Thymus (tissue), 11 donors: ENCODE data around the gene ADK. TPM values are rescaled to one million over a fixed set of nuclear protein-coding genes. Genes with fewer than 3 reads are reported as not detected.
"Not testable (repeated sequence)": the region's sequence is repeated elsewhere in the genome, so short reads cannot be mapped to it uniquely, and the experiment has no call there.

Source experiments
- DNase-seq, 9 donors: peaks; one replicate each; pipeline ENCODE4 v3.0.0-alpha.2; 2013; ENCODE audit warnings: low spot score in 9 of 9, low read depth in 6 of 9, missing footprints in 1 of 9
- H3K27ac ChIP-seq, 2 donors: one replicate each; pipeline ENCODE4 v1.5.1; 2013; ENCODE audit warnings: control low read depth in 1 of 2, low read depth in 1 of 2, low read length in 1 of 2, mild to moderate bottlenecking in 1 of 2, moderate library complexity in 1 of 2
- H3K27me3 ChIP-seq, 2 donors: one replicate each; pipeline ENCODE4 v1.5.1; 2013; ENCODE audit warnings: low read length in 1 of 2; ENCODE audit not compliant: control insufficient read depth in 2 of 2, insufficient read depth in 1 of 2
- H3K36me3 ChIP-seq, 2 donors: one replicate each; pipeline ENCODE4 v1.5.1; 2013; ENCODE audit warnings: low read length in 1 of 2, mild to moderate bottlenecking in 1 of 2, moderate library complexity in 1 of 2; ENCODE audit not compliant: control insufficient read depth in 2 of 2, insufficient read depth in 2 of 2
- H3K4me1 ChIP-seq, 2 donors: one replicate each; pipeline ENCODE4 v1.5.1; 2013; ENCODE audit warnings: low read length in 2 of 2; ENCODE audit not compliant: control insufficient read depth in 2 of 2, insufficient read depth in 2 of 2
- H3K4me3 ChIP-seq, 2 donors: one replicate each; pipeline ENCODE4 v1.5.1; 2013; ENCODE audit warnings: low read length in 2 of 2, control low read depth in 1 of 2, mild to moderate bottlenecking in 1 of 2
- H3K9me3 ChIP-seq, 2 donors: one replicate each; pipeline ENCODE4 v1.5.1; 2013; ENCODE audit warnings: low read length in 1 of 2, mild to moderate bottlenecking in 1 of 2; ENCODE audit not compliant: control insufficient read depth in 2 of 2, insufficient read depth in 1 of 2
- WGBS: extraction: QIAGEN DNeasy Blood & Tissue Kit; methylation state at CpG from one replicate; pipeline ENCODE4 v1.1.7; 2013; 5-methylcytosine and 5-hydroxymethylcytosine counted together
- polyA plus RNA-seq: library from polyadenylated mRNA; stranded (reverse); fragments of 200-250 nt; gene quantifications from one replicate; pipeline ENCODE4 v1.2.3, GENCODE V29; 2013
- total RNA-seq: library from RNA; stranded (reverse); fragments of 120-200 nt; gene quantifications from one replicate; pipeline ENCODE4 v1.2.4, GENCODE V29; 2013
- donor health status: healthy.

Gene ADK
- total and polyA plus RNA-seq, 2 donors, result 32.0 to 33.2 TPM

- no peaks in the 10 kb centered on the region for H3K36me3 ChIP-seq
- 100% methylated on average over 1 of the region's 1 CpG for WGBS
- DNase-seq, result no peak
Observed at GRCh38 chr10:74344306-74344705, 193.3 kb downstream of the ADK start.

GRCh38 chr10:74347522-74347921, 196.5 kb downstream of the ADK start:
- no peaks in the 10 kb centered on the region for H3K27me3 ChIP-seq
- 99% methylated on average over 6 of the region's 6 CpGs for WGBS
- no peaks in the 10 kb centered on the region for H3K4me1 ChIP-seq
- no peak overlapping the region for H3K4me3 ChIP-seq
- DNase-seq, result no peak
- H3K36me3 ChIP-seq, result no peaks in the 10 kb centered on the region
- H3K27ac ChIP-seq, result no peak overlapping the region
- peaks cover 1 to 10% of the 10 kb centered on the region in 2 donors for H3K9me3 ChIP-seq

More at GRCh38 chr10:74344306-74344705, 193.3 kb downstream of the ADK start:
- Histone ChIP-seq H3K27me3 (no peaks in the 10 kb centered on the region), H3K4me1 (no peaks in the 10 kb centered on the region), H3K9me3 (peaks cover 1 to 12% of the 10 kb centered on the region in 2 donors), H3K27ac (no peak overlapping the region), H3K4me3 (no peak overlapping the region)

GRCh38 chr10:74353021-74353420, 202.0 kb downstream of the ADK start:
- not testable (repeated sequence) for DNase-seq, H3K4me3 ChIP-seq, H3K9me3 ChIP-seq, H3K36me3 ChIP-seq, H3K27me3 ChIP-seq, H3K4me1 ChIP-seq, H3K27ac ChIP-seq
- 98% methylated on average over 3 of the region's 3 CpGs for WGBS

GRCh38 chr10:74361678-74362077, 210.7 kb downstream of the ADK start:
- Histone ChIP-seq H3K4me3 (no peak overlapping the region), H3K27ac (no peak overlapping the region), H3K36me3 (peaks cover 8 to 10% of the 10 kb centered on the region in 2 donors), H3K9me3 (peaks cover 2 to 7% of the 10 kb centered on the region in 2 donors), H3K27me3 (no peaks in the 10 kb centered on the region), H3K4me1 (no peaks in the 10 kb centered on the region)
- no peak for DNase-seq

GRCh38 chr10:74363727-74364126, 212.7 kb downstream of the ADK start:
- H3K36me3 ChIP-seq, result peaks cover 8 to 10% of the 10 kb centered on the region in 2 donors
- 100% methylated on average over 2 of the region's 2 CpGs for WGBS
- peaks cover 2 to 7% of the 10 kb centered on the region in 2 donors for H3K9me3 ChIP-seq
- H3K4me1 ChIP-seq, result no peaks in the 10 kb centered on the region
- no peak for DNase-seq
- H3K27me3 ChIP-seq, result no peaks in the 10 kb centered on the region
- no peak overlapping the region for H3K4me3 ChIP-seq
- no peak overlapping the region for H3K27ac ChIP-seq

GRCh38 chr10:74365109-74365508, 214.1 kb downstream of the ADK start:
- H3K27ac ChIP-seq, result no peak overlapping the region
- no peaks in the 10 kb centered on the region for H3K27me3 ChIP-seq
- 96% methylated on average over 3 of the region's 3 CpGs for WGBS
- H3K9me3 ChIP-seq, result peaks cover 2 to 7% of the 10 kb centered on the region in 2 donors
- H3K36me3 ChIP-seq, result peaks cover 8 to 10% of the 10 kb centered on the region in 2 donors
- no peak for DNase-seq
- H3K4me3 ChIP-seq, result no peak overlapping the region
- no peaks in the 10 kb centered on the region for H3K4me1 ChIP-seq

- 98% methylated on average over 7 of the region's 7 CpGs for WGBS
Observed at GRCh38 chr10:74371696-74372095, 220.7 kb downstream of the ADK start.

GRCh38 chr10:74373059-74373458, 222.0 kb downstream of the ADK start:
- H3K4me1 ChIP-seq, result peaks cover 0 to 4% of the 10 kb centered on the region in 2 donors
- no peaks in the 10 kb centered on the region for H3K27me3 ChIP-seq
- WGBS, result 99% methylated on average over 1 of the region's 1 CpG
- H3K36me3 ChIP-seq, result no peaks in the 10 kb centered on the region
- no peak for DNase-seq
- no peaks in the 10 kb centered on the region for H3K9me3 ChIP-seq
- no peak overlapping the region for H3K27ac ChIP-seq
- no peak overlapping the region for H3K4me3 ChIP-seq

More at GRCh38 chr10:74371696-74372095, 220.7 kb downstream of the ADK start:
- DNase-seq, result no peak
- no peaks in the 10 kb centered on the region for H3K9me3 ChIP-seq
- no peaks in the 10 kb centered on the region for H3K36me3 ChIP-seq
- no peak overlapping the region for H3K27ac ChIP-seq
- H3K4me1 ChIP-seq, result no peaks in the 10 kb centered on the region
- no peaks in the 10 kb centered on the region for H3K27me3 ChIP-seq
- H3K4me3 ChIP-seq, result no peak overlapping the region

GRCh38 chr10:74377476-74377875, 226.5 kb downstream of the ADK start:
- WGBS, result 94% methylated on average over 5 of the region's 5 CpGs
- peaks cover 0 to 4% of the 10 kb centered on the region in 2 donors for H3K9me3 ChIP-seq
- H3K4me3 ChIP-seq, result no peak overlapping the region
- H3K4me1 ChIP-seq, result peaks cover 0 to 8% of the 10 kb centered on the region in 2 donors
- no peaks in the 10 kb centered on the region for H3K27me3 ChIP-seq
- no peak for DNase-seq
- no peak overlapping the region for H3K27ac ChIP-seq
- H3K36me3 ChIP-seq, result no peaks in the 10 kb centered on the region

GRCh38 chr10:74379474-74379873, 228.5 kb downstream of the ADK start:
- Histone ChIP-seq H3K4me3 (no peak overlapping the region), H3K36me3 (no peaks in the 10 kb centered on the region), H3K27ac (no peak overlapping the region), H3K27me3 (no peaks in the 10 kb centered on the region), H3K9me3 (peaks cover 0 to 4% of the 10 kb centered on the region in 2 donors), H3K4me1 (peaks cover 2 to 18% of the 10 kb centered on the region in 2 donors)
- no peak for DNase-seq
- WGBS, result 94% methylated on average over 3 of the region's 3 CpGs
